Right atrium auricular region (tissue), 2 donors: Measurements from ENCODE around the gene RFX5. TPM values are rescaled to one million over a fixed set of nuclear protein-coding genes. Genes with fewer than 3 reads are reported as not detected.
"Not testable (repeated sequence)": the region's sequence is repeated elsewhere in the genome, so short reads cannot be mapped to it uniquely, and the experiment has no call there.

Experiments
- DNase-seq: peaks from one replicate; pipeline ENCODE4 v3.0.0-alpha.2; 2019; ENCODE audit warnings: low spot score
- H3K27ac ChIP-seq, 2 donors: fragments of 200-600 bp; sonication (generic); 1 replicate in 1 of 2; 2 replicates in 1 of 2; pipeline ENCODE4 v1.5.1; 2016 to 2019
- H3K27me3 ChIP-seq, 2 donors: fragments of 200-600 bp; sonication (generic); one replicate each; pipeline versions ENCODE4 v1.5.1 to v1.6.0; 2017 to 2019
- H3K36me3 ChIP-seq: fragments of 200-600 bp; sonication (generic); one replicate; pipeline ENCODE4 v1.5.1; 2016
- H3K4me1 ChIP-seq, 2 donors: fragments of 200-600 bp; sonication (generic); one replicate each; pipeline versions ENCODE4 v1.5.1 to v1.6.0; 2017 to 2019
- H3K4me3 ChIP-seq, 2 donors: fragments of 200-600 bp; sonication (generic); 1 replicate in 1 of 2; 2 replicates in 1 of 2; pipeline ENCODE4 v1.5.1; 2017 to 2019; ENCODE audit warnings: mild to moderate bottlenecking in 1 of 2, moderate library complexity in 1 of 2
- H3K9me3 ChIP-seq, 2 donors: fragments of 200-600 bp; sonication (generic); one replicate each; pipeline ENCODE4 v1.5.1; 2019
- total RNA-seq, 2 donors: library from RNA; depleted of rRNA; stranded (reverse); fragments of >200 nt; gene quantifications; one replicate each; pipeline ENCODE4 v1.1.0, GENCODE V29; 2016
- TF ChIP-seq, protein P1 (sequence below), 2 donors: fragments of 200-600 bp; sonication (generic); IDR thresholded peaks; one replicate each; pipeline ENCODE4 v1.5.1; 2019; ENCODE audit warnings: antibody characterized with exemption in 2 of 2

The RFX5 gene
- 10 to 100 TPM; 17.9 to 20.2 TPM for total RNA-seq

GRCh38 chr1:151346769-151347522, at the start of gene RFX5:
Gene RFX5 (minus strand): TSS chr1:151347252. CDS start chr1:151346320, 932 bp downstream.
- Histone ChIP-seq H3K4me1 (peaks cover 0 to 17% of the 10 kb centered on the region in 2 donors), H3K27me3 (no peaks in the 10 kb centered on the region), H3K9me3 (no peaks in the 10 kb centered on the region), H3K4me3 (peak within 1 kb of the TSS; percentile 63 to 73), H3K27ac (peak within 1 kb of the TSS; percentile 89 to 91), H3K36me3 (peaks cover 30% of the 10 kb centered on the region)
- peak; percentile 98 for DNase-seq
- TF ChIP-seq, protein P1, sequence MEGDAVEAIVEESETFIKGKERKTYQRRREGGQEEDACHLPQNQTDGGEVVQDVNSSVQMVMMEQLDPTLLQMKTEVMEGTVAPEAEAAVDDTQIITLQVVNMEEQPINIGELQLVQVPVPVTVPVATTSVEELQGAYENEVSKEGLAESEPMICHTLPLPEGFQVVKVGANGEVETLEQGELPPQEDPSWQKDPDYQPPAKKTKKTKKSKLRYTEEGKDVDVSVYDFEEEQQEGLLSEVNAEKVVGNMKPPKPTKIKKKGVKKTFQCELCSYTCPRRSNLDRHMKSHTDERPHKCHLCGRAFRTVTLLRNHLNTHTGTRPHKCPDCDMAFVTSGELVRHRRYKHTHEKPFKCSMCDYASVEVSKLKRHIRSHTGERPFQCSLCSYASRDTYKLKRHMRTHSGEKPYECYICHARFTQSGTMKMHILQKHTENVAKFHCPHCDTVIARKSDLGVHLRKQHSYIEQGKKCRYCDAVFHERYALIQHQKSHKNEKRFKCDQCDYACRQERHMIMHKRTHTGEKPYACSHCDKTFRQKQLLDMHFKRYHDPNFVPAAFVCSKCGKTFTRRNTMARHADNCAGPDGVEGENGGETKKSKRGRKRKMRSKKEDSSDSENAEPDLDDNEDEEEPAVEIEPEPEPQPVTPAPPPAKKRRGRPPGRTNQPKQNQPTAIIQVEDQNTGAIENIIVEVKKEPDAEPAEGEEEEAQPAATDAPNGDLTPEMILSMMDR (IDR thresholded peaks at IDR 0.05), result no peak

GRCh38 chr1:151396265-151396664, 49.2 kb upstream of the RFX5 start:
- not testable (repeated sequence) for H3K9me3 ChIP-seq, H3K4me3 ChIP-seq, H3K36me3 ChIP-seq, H3K27me3 ChIP-seq, H3K27ac ChIP-seq, DNase-seq
- peaks cover 0 to 14% of the 10 kb centered on the region in 2 donors for H3K4me1 ChIP-seq

GRCh38 chr1:151393583-151393982, 46.5 kb upstream of the RFX5 start:
- Histone ChIP-seq H3K4me1 (no peaks in the 10 kb centered on the region), H3K9me3 (no peaks in the 10 kb centered on the region), H3K27me3 (no peaks in the 10 kb centered on the region), H3K27ac (no peak overlapping the region), H3K4me3 (no peak overlapping the region), H3K36me3 (no peaks in the 10 kb centered on the region)
- TF ChIP-seq, protein P1 (IDR thresholded peaks at IDR 0.05), result no peak
- DNase-seq, result no peak

- Histone ChIP-seq H3K4me3 (no peak overlapping the region), H3K27ac (no peak overlapping the region), H3K4me1 (no peaks in the 10 kb centered on the region), H3K27me3 (no peaks in the 10 kb centered on the region), H3K9me3 (no peaks in the 10 kb centered on the region), H3K36me3 (no peaks in the 10 kb centered on the region)
- DNase-seq, result no peak
- TF ChIP-seq, protein P1 (IDR thresholded peaks at IDR 0.05), result no peak
These were observed 44.1 kb upstream of the RFX5 start for GRCh38 chr1:151391079-151391563.

DNA sequence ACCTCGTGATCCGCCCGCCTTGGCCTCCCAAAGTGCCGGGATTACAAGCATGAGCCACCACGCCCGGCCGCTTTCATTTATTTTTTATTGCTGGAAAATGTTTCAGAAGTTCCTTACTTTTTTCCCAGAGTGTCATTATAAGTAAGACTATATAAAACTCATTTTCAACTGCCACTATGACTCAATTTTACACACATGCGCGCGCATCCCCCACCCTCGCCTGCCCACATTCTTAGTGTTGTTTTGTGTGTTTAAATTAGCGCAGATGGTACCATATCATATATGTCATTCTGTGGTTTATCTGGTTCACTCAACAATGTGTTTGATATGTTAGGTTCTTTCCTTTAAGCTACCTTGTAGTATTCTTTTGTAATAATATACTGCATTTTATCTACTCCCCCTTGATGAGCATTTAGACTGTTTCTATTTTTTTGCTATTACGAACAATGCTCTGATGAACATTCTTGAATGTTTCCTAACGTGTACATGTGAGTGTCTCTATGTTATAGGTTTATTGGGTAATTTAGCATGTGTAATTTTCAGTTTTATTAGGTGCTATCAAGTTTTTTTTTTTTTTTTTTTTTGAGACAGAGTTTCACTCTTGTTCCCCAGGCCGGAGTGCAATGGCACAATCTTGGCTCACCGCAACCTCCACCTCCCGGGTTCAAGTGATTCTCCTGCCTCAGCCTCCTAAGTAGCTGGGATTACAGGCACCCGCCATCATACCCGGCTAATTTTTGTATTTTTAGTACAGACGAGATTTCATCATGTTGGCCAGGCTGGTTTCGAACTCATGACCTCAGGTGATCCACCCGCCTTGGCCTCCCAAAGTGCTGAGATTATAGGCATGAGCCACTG, 43.4 kb upstream of the RFX5 start:
- not testable (repeated sequence) for H3K36me3 ChIP-seq, H3K4me1 ChIP-seq, H3K9me3 ChIP-seq, H3K4me3 ChIP-seq, H3K27me3 ChIP-seq, H3K27ac ChIP-seq, DNase-seq

DNA sequence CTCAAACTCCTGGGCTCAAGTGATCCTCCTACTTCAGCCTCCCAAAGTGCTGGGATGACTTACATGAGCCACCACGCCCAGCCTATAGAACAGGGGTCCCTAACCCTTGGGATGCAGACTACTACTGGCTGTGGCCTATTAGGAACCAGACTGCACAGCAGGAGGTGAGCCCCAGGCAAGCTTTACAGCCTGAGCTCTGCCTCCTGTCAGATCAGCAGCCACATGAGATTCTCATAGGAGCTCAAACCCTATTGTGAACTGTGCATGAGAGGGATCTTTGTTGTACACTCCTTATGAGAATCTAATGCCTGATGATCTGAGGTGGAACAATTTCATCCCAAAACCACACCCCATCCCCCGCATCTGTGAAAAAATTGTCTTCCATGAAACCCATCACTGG, 39.0 kb upstream of the RFX5 start:
- no peak for DNase-seq
- H3K36me3 ChIP-seq, result no peaks in the 10 kb centered on the region
- H3K4me3 ChIP-seq, result no peak overlapping the region
- no peaks in the 10 kb centered on the region for H3K4me1 ChIP-seq
- H3K27me3 ChIP-seq, result no peaks in the 10 kb centered on the region
- TF ChIP-seq, protein P1 (IDR thresholded peaks at IDR 0.05), result no peak
- H3K27ac ChIP-seq, result no peak overlapping the region
- H3K9me3 ChIP-seq, result no peaks in the 10 kb centered on the region
